Colonic mucosa (tissue), 4 donors: ENCODE data around the gene ZNF526. TPM values are rescaled to one million over a fixed set of nuclear protein-coding genes. Genes with fewer than 3 reads are reported as not detected.
A peak's percentile ranks its signal among the peaks of the same experiment; 100 is the strongest.

ENCODE experiments used
- DNase-seq: peaks from one replicate; pipeline ENCODE4 v3.0.0-alpha.2; 2020
- H3K27ac ChIP-seq: fragments of 200-600 bp; one replicate; pipeline ENCODE4 v1.8.0; 2021
- H3K27me3 ChIP-seq: fragments of 200-600 bp; one replicate; pipeline ENCODE4 v1.8.0; 2021
- H3K36me3 ChIP-seq: fragments of 200-600 bp; one replicate; pipeline ENCODE4 v1.8.0; 2021
- H3K4me1 ChIP-seq: fragments of 200-600 bp; one replicate; pipeline ENCODE4 v1.8.0; 2021; ENCODE audit warnings: mild to moderate bottlenecking
- H3K4me3 ChIP-seq: fragments of 200-600 bp; one replicate; pipeline ENCODE4 v1.8.0; 2021
- H3K9ac ChIP-seq, 2 donors: one replicate each; pipeline ENCODE4 v1.7.0; 2013; ENCODE audit warnings: control low read depth in 2 of 2, low read depth in 2 of 2, low read length in 2 of 2
- H3K9me3 ChIP-seq: fragments of 200-600 bp; one replicate; pipeline ENCODE4 v1.8.0; 2021
- intact Hi-C: fragments of 100-400 bp; cut with DNase I; formaldehyde crosslinking; loops from one replicate; pipeline ENCODE4 v1.14.1; 2022
- total RNA-seq, 2 donors: library from RNA; stranded (reverse); fragmentation: NEBNext Ultra II Directional in 1 of 2; extraction: Animal tissue kit (Norgen Biotek cat#: 25700) in 1 of 2; gene quantifications; one replicate each; pipeline ENCODE4 v1.2.1, GENCODE V29; 2021
- TF ChIP-seq, protein P1 (sequence below): fragments of 200-600 bp; IDR thresholded peaks from one replicate; pipeline ENCODE4 v1.8.0; 2022; ENCODE audit warnings: antibody characterized with exemption, mild to moderate bottlenecking
- donor health status: healthy.
- donor health status: DM: no; HTN: no; CAD: no.
- donor health status: DM: no; HTN: no; CAD: no.

ZNF526 gene
- total RNA-seq, 2 donors from 2014 or later, result 9.3 to 12.8 TPM

DNA sequence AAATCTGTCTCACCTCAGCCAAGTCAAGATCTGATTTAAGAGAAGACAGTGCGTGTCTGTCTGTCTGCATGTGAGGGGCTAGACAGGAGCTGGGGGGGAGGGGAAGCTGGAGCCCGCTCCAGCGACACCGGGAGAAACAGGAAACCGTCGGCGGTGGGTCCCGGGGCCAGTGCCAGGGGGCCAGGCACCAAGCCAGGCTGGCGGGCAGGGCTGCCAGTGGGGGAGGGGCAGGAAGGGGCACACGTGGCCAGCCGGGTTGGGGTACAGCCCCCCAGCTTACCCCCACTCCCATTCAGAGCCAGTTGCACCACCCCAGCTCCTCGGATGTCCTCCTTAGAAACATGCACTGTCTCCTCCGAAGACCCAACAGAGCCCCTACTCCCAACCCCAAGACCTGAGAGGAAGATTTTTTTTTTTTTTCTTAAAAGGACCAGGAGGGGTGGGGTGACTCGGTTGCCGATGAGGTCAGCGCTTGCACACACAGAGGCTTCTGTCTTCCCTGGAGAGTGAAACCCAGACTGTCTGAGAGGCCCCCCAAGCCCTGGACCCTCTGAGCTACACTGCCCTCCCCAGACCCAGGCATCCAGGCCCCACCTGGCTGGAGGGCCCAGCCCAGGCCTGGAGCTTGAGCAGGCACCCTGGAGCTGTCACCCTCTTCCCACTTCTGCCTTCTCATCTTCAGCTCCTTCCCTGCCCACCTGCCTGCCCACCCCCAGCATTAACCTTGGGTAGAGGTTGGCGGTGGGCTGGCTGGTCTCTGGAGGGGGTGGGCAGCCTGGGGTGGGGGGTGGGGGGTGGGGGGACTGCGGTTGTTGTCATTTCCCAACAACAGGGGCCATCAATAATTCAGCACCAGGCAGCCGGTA is 30.8 kb downstream of the ZNF526 start:
- Histone ChIP-seq H3K36me3 (no peaks in the 10 kb centered on the region), H3K9ac (peak overlapping the region in 1 of 2 donors; percentile 66), H3K27me3 (no peaks in the 10 kb centered on the region), H3K27ac (no peak overlapping the region), H3K9me3 (no peaks in the 10 kb centered on the region), H3K4me3 (no peak overlapping the region), H3K4me1 (peaks cover 6% of the 10 kb centered on the region)
- DNase-seq, result no peak
- intact Hi-C loops, result no loop called here
- TF ChIP-seq, protein P1, sequence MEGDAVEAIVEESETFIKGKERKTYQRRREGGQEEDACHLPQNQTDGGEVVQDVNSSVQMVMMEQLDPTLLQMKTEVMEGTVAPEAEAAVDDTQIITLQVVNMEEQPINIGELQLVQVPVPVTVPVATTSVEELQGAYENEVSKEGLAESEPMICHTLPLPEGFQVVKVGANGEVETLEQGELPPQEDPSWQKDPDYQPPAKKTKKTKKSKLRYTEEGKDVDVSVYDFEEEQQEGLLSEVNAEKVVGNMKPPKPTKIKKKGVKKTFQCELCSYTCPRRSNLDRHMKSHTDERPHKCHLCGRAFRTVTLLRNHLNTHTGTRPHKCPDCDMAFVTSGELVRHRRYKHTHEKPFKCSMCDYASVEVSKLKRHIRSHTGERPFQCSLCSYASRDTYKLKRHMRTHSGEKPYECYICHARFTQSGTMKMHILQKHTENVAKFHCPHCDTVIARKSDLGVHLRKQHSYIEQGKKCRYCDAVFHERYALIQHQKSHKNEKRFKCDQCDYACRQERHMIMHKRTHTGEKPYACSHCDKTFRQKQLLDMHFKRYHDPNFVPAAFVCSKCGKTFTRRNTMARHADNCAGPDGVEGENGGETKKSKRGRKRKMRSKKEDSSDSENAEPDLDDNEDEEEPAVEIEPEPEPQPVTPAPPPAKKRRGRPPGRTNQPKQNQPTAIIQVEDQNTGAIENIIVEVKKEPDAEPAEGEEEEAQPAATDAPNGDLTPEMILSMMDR, result no peak

DNA sequence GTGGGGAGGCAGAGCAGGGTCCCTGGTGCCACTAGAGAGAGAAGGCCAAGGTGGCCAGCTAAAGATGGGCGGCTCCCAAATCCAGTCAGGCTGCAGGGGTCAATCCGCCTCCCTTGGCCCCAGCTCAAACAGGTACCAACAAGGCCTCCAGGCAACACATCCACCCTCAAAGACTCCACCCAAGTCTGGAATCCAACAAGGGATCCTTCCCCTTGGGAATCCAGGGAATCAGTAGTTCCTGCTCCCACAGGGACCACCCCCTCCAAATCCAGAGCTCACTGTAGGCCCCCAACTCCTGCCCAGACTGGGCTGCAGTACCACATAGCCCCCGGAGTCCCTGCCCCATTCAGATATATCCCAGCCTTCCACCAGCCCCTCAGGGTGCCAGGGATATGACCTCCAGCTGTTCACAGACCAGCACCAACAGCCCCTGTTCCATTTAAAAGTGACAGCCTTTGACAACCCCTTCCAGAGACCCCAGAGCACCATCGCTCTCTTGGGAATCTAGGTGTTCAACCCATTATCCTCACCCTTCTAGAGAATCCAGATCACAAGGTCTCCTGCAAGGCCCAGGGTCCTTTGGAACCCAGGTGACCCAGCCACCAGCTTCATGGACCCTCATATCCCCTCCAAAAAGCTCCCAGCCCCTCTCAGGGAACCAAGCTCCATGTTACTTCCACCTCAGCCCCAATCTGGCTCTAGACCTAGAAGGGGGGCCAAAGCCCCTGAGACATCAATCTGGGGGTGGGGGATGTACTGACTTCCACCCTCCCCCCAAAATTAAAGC is 31.7 kb downstream of the ZNF526 start:
- DNase-seq, result no peak
- H3K4me3 ChIP-seq, result no peak overlapping the region
- no peaks in the 10 kb centered on the region for H3K27me3 ChIP-seq
- peak overlapping the region; percentile 93 for H3K27ac ChIP-seq
- intact Hi-C loops, result no loop called here
- H3K9me3 ChIP-seq, result no peaks in the 10 kb centered on the region
- peak overlapping the region; percentile 12 to 61 for H3K9ac ChIP-seq
- H3K4me1 ChIP-seq, result peaks cover 10% of the 10 kb centered on the region
- H3K36me3 ChIP-seq, result no peaks in the 10 kb centered on the region
- TF ChIP-seq, protein P1, result no peak

DNA sequence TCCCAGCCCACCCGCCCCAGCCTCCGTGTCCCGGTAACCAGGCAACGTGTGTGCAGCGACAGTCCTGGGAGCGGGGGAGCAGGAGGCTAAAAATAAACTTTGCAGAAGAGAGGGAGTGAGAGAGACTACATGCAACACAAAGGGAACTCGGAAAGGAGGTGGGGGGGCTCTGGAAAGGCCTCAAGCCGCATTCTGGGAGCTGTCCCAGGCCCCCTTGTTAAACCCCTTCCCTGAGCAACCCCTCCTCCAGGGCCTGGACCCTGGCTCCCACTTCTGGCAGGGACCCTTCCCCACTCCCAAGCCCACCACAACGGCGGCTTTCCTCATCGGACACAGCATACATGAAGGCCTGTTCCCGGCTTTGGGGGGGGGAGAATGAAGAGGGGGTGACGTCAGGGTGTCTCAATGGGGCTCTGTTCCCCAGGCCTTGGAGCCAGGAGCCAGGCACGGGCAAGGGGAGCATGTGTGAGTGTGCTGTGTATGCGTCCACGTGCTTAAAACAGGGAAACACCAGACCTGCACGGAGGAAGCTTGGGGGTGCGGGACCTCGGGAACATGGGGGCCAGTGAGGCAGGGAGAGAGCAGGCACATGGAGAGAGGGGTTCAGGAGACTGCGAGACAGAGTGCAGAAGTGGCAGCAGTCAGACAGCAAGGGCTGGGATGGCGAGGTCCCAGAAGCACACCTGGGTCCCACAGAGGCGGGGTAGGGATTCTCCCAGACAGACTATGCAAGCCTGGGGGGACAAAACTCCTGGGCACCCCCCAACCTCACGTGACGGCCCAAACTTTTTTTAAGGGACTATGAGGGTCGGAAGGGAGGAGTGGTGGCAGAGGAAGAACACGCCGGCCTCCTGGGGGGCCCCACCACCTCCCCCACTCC is 32.5 kb downstream of the ZNF526 start:
- DNase-seq, result no peak
- TF ChIP-seq, protein P1, result no peak
- no peaks in the 10 kb centered on the region for H3K27me3 ChIP-seq

DNA sequence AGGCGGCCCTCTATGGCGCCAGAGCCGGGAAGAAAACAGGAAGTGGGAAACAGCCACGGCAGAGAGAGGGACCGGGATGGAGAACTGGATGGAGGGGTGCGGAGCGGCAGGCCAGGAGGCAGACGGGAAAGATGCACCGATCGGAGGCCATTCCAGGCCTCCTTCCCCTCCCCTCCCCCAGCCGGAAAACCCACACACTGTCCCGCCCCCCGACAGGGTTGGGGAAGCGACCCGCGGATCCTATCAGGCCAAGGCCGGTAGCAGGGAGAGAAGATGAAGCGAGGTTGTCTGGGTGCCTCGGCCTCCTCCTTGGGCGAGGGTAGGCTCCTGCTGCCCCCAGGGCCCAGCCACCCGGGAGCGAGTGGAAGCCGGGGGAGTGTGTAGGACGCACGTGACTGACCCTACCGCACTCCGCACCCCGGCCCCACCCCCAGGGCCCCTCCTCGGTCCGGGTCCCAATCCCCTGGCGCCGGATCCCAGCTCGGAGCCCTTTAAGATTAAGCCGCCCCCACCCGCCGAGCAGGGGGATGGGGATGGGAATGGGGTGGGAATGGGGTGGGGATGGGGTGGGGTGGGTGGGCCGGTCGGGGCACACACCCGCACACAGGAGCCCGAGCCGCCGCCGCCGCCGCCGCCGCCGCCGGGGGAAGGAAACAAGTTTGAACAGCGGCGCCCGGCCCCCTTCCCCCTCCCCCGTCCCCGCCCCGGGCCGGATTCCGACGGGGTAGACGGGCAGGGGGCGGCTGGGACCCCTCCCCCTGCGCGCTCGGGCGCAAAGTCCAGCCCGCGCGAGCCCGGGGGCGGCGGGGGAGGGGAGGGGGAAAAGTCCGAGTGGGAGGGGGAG is 33.4 kb downstream of the ZNF526 start:
- intact Hi-C loops, result no loop called here
- TF ChIP-seq, protein P1, result no peak
- peak; percentile 78 for DNase-seq
- H3K9ac ChIP-seq, result peak overlapping the region; percentile 78 to 97
- H3K9me3 ChIP-seq, result no peaks in the 10 kb centered on the region
- H3K27ac ChIP-seq, result peak overlapping the region; percentile 93
- no peaks in the 10 kb centered on the region for H3K27me3 ChIP-seq
- peak overlapping the region; percentile 86 for H3K4me3 ChIP-seq
- no peaks in the 10 kb centered on the region for H3K36me3 ChIP-seq
- H3K4me1 ChIP-seq, result peaks cover 10% of the 10 kb centered on the region

More for the DNA sequence above, 32.5 kb downstream of the ZNF526 start:
- no peaks in the 10 kb centered on the region for H3K9me3 ChIP-seq
- peaks cover 10% of the 10 kb centered on the region for H3K4me1 ChIP-seq
- H3K9ac ChIP-seq, result peak overlapping the region; percentile 72 to 78
- intact Hi-C loops, result no loop called here
- peak overlapping the region; percentile 93 for H3K27ac ChIP-seq
- no peaks in the 10 kb centered on the region for H3K36me3 ChIP-seq
- peak overlapping the region; percentile 86 for H3K4me3 ChIP-seq
